Vagina (tissue), 2 donors: ENCODE measurements around the gene YAP1.

Source experiments
- CTCF ChIP-seq, 3 experiments: fragments of 450-650 bp in 2 of 3; fragments of 200-600 bp in 1 of 3; sonication (generic) in 1 of 3; IDR thresholded peaks; one replicate each; pipeline ENCODE4 v1.5.1; 2017 to 2019; ENCODE audit warnings: antibody characterized with exemption in 3 of 3, mild to moderate bottlenecking in 2 of 3, moderate library complexity in 2 of 3
- POLR2A ChIP-seq, 2 donors: fragments of 450-650 bp; IDR thresholded peaks; one replicate each; pipeline ENCODE4 v1.6.1; 2017; ENCODE audit warnings: antibody characterized with exemption in 2 of 2, mild to moderate bottlenecking in 2 of 2, moderate library complexity in 2 of 2
- POLR2AphosphoS5 ChIP-seq, 2 donors: sonication (generic); formaldehyde crosslinking; IDR thresholded peaks; one replicate each; pipeline ENCODE4 v1.9.0; 2017; ENCODE audit warnings: antibody characterized with exemption in 2 of 2, mild to moderate bottlenecking in 2 of 2, low read depth in 1 of 2; ENCODE audit not compliant: insufficient read depth in 1 of 2

DNA sequence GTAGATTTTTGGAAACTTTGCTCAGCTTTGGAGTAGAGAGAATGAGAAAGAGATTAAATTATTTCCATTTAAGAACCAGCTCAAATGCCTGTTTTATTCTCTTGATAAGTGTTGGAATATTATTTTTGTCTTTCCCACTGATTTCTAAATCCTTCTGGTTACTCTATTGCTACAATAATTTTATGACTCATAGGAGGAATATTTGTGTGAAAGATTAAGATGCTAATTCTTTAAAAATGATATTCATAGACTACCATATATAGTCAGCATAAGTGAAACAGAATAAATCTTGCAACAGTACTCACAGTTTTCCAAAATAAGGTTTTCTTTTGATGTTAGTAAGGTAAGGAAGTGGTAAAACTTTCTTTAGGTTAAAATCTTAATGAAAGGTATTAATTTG lies 60.9 kb downstream of the YAP1 start:
- no peak for TF ChIP-seq CTCF (IDR thresholded peaks at IDR 0.05)
- no peak for TF ChIP-seq POLR2A (IDR thresholded peaks at IDR 0.05)
- TF ChIP-seq POLR2AphosphoS5 (IDR thresholded peaks at IDR 0.05; ENCODE audit: insufficient read depth in 1 of 2, low read depth in 1 of 2), result no peak
